K562 (cell line): ENCODE data around the gene METTL23. TPM values are rescaled to one million over a fixed set of nuclear protein-coding genes. Genes with fewer than 3 reads are reported as not detected.

Experiments used
- EP400 ChIP-seq: fragments of 450-650 bp; IDR thresholded peaks from 2 replicates; pipeline ENCODE4 v1.6.1; 2017; ENCODE audit warnings: antibody characterized with exemption, mild to moderate bottlenecking, moderate library complexity
- GTF2B ChIP-seq: IDR thresholded peaks from 2 replicates; pipeline ENCODE4 v1.6.1; 2011; ENCODE audit not compliant: insufficient read length; ENCODE audit errors: extremely low read depth
- MAX ChIP-seq: sonication (generic); formaldehyde crosslinking; IDR thresholded peaks from 2 replicates; pipeline ENCODE4 v1.9.0; 2022; ENCODE audit warnings: mild to moderate bottlenecking, missing genetic modification reagents
- polyA plus RNA-seq, 8 experiments: library from polyadenylated mRNA; depleted of rRNA in 4 of 8; stranded (reverse) in 5 of 8; unstranded in 3 of 8; fragments of >200 nt; fragmentation: Nextera tagmentation in 2 of 8; fragmentation: Illumina TruSeq in 1 of 8; extraction: Ambion mirVana in 2 of 8; extraction: Trizol in 1 of 8; gene quantifications; 2 replicates each; pipeline versions ENCODE4 v1.2.1 to v1.2.3, GENCODE V29; 2011 to 2014; ENCODE audit warnings: inconsistent platforms in 1 of 8, missing spikeins in 1 of 8
- total RNA-seq, 7 experiments: library from RNA; depleted of rRNA in 6 of 7; stranded (reverse); fragments of >200 nt in 6 of 7; fragmentation: Illumina TruSeq in 2 of 7; extraction: Trizol in 2 of 7; gene quantifications; 2 replicates each; pipeline versions ENCODE4 v1.2.1 to v1.2.3, GENCODE V29; 2011 to 2021; ENCODE audit warnings: low replicate concordance in 1 of 7
- TF ChIP-seq, protein P1 (sequence below), 2 experiments: fragments of 450-650 bp; IDR thresholded peaks; 2 replicates each; pipeline ENCODE4 v1.6.1; 2016; ENCODE audit warnings: mild to moderate bottlenecking in 2 of 2, borderline replicate concordance in 1 of 2, low read depth in 1 of 2, moderate library complexity in 1 of 2
- TF ChIP-seq, protein P2 (sequence below): sonication (generic); formaldehyde crosslinking; IDR thresholded peaks from 2 replicates; pipeline ENCODE4 v1.8.0; 2022; ENCODE audit warnings: missing genetic modification reagents, mild to moderate bottlenecking, moderate library complexity, borderline replicate concordance
- TF ChIP-seq, protein P3 (sequence below): fragments of 450-650 bp; formaldehyde crosslinking; IDR thresholded peaks from 2 replicates; pipeline ENCODE4 v1.4.0; 2022; ENCODE audit warnings: missing genetic modification characterization

METTL23 gene
- total and polyA plus RNA-seq, 9 of the 15 experiments (the other 6 are each of a cell fraction or from before 2014, with no cell fraction given), result 29.4 to 67.3 (median 41.6) TPM

DNA sequence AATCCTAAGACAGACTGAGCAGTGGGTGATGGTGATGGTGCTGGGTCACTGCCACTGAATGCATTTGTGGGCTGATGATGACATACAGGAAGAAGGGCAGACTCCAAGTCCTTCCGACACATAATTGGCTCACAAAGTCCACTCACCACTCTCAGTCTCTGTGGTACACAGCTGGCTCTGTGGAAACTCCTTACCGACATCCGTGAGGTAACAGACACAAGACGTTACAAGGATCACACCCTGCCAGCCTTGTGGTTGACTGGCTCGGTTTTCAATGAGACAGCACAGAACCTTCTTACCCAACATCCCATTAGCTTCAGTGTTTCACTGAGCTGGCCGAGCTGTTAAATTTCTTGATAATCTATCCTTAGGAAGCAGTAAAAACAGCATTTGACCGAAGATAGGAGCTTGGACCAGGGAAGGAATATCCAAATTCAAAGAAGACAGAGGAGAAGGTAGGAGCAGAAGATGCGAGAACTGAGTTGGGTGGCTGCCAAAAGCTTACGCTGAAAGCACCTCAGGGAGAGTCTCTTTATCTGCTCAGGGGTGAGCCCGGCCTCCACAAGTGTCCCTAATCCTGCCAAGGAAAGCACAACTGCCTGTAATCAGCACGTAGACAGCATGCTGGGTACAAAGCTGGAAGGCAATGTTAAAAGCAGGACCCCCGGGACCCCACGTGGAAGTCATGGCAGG lies 10.3 kb upstream of the METTL23 start (continued):
- TF ChIP-seq, protein P1, sequence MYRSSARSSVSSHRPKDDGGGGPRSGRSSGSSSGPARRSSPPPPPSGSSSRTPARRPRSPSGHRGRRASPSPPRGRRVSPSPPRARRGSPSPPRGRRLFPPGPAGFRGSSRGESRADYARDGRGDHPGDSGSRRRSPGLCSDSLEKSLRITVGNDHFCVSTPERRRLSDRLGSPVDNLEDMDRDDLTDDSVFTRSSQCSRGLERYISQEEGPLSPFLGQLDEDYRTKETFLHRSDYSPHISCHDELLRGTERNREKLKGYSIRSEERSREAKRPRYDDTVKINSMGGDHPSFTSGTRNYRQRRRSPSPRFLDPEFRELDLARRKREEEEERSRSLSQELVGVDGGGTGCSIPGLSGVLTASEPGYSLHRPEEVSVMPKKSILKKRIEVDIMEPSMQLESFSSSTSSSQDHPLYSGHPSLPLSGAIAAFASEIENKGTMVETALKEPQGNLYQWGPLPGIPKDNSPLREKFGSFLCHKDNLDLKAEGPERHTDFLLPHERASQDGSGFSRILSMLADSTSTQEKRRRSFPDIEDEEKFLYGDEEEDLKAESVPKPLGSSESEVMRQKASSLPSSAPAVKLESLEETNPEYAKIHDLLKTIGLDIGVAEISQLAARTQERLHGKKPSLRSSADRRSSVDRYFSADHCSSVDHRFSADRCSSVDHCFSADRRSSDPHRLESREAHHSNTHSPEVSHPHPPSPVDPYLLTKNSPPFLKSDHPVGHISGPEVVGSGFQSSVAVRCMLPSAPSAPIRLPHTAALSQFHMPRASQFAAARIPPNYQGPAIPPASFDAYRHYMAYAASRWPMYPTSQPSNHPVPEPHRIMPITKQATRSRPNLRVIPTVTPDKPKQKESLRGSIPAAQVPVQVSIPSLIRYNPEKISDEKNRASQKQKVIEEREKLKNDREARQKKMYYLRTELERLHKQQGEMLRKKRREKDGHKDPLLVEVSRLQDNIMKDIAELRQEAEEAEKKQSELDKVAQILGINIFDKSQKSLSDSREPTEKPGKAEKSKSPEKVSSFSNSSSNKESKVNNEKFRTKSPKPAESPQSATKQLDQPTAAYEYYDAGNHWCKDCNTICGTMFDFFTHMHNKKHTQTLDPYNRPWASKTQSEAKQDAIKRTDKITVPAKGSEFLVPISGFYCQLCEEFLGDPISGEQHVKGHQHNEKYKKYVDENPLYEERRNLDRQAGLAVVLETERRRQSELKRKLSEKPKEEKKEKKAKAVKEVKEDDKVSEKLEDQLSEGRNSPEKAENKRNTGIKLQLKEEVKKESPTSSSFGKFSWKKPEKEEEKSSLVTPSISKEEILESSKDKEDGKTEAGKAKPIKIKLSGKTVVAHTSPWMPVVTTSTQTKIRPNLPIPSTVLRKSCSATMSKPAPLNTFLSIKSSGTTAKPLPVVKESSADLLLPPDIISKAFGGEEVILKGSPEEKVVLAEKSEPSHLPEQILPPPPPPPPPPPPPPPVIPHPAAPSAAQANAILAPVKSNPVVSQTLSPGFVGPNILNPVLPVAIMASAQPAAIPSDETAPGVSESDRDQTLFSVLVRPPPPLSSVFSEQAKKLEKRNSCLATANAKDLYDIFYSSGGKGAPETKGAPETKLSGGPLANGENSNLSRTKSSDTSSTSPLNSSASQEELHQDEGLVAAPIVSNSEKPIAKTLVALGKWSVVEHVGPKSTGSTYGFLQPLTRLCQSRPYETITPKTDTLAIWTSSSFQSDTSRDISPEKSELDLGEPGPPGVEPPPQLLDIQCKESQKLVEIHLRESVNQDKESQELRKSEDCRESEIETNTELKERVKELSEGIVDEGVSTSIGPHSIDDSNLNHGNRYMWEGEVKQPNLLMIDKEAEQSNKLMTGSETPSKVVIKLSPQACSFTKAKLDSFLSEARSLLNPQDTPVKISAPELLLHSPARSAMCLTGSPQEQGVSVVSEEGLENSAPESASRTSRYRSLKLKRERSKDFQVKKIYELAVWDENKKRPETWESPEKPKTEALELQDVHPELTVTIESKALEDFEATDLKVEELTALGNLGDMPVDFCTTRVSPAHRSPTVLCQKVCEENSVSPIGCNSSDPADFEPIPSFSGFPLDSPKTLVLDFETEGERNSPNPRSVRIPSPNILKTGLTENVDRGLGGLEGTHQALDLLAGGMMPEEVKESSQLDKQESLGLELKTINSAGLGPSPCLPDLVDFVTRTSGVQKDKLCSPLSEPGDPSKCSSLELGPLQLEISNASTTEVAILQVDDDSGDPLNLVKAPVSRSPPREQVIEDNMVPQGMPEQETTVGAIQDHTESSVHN (IDR thresholded peaks at IDR 0.05; ENCODE audit: borderline replicate concordance in 1 of 2, low read depth in 1 of 2), result no peak
- TF ChIP-seq GTF2B (no peak), MAX (0 out of 2 replicates have a peak, but pooled peaks have one; percentile 5), EP400 (0 out of 2 replicates have a peak, but pooled peaks have one; percentile 18)
- TF ChIP-seq, protein P2, sequence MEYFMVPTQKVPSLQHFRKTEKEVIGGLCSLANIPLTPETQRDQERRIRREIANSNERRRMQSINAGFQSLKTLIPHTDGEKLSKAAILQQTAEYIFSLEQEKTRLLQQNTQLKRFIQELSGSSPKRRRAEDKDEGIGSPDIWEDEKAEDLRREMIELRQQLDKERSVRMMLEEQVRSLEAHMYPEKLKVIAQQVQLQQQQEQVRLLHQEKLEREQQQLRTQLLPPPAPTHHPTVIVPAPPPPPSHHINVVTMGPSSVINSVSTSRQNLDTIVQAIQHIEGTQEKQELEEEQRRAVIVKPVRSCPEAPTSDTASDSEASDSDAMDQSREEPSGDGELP (CRISPR knock-in tag), result peak; percentile 31; the same call in 1 of the 2 replicates
- TF ChIP-seq, protein P3, sequence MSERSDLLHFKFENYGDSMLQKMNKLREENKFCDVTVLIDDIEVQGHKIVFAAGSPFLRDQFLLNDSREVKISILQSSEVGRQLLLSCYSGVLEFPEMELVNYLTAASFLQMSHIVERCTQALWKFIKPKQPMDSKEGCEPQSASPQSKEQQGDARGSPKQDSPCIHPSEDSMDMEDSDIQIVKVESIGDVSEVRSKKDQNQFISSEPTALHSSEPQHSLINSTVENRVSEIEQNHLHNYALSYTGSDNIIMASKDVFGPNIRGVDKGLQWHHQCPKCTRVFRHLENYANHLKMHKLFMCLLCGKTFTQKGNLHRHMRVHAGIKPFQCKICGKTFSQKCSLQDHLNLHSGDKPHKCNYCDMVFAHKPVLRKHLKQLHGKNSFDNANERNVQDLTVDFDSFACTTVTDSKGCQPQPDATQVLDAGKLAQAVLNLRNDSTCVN, result no peak
